Activated effector memory CD4-positive, alpha-beta T cell treated with Interleukin-2 at 50 U/mL for 16 hours (primary cell): ENCODE results near the gene COPS8.
A peak's percentile ranks its signal among the peaks of the same experiment; 100 is the strongest.

Experiments
- DNase-seq: peaks from one replicate; pipeline ENCODE4 v3.0.0-alpha.2; 2020

COPS8 gene

DNA sequence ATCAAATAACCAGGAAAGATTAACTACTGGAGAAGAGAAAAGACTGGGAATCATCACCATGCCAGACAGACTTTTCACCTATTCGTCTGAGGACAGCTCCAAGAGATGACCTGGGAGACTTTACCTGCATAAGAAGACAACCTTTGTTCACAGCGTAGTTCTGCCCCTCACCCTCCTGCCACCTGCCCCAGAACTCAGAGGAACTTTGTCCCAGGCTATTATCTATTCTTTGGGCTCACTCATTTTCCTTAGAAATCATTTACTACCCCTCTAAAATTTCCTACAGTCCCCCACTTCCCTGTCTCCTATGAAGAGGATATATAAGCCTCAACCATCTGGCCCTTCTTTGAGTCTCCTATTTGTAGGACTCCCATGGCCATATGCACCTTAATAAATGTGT, 19.3 kb upstream of the COPS8 start:
- DNase-seq = no peak

GRCh38 chr2:237068005-237068576, 17.6 kb upstream of the COPS8 start:
- no peak for DNase-seq

DNA sequence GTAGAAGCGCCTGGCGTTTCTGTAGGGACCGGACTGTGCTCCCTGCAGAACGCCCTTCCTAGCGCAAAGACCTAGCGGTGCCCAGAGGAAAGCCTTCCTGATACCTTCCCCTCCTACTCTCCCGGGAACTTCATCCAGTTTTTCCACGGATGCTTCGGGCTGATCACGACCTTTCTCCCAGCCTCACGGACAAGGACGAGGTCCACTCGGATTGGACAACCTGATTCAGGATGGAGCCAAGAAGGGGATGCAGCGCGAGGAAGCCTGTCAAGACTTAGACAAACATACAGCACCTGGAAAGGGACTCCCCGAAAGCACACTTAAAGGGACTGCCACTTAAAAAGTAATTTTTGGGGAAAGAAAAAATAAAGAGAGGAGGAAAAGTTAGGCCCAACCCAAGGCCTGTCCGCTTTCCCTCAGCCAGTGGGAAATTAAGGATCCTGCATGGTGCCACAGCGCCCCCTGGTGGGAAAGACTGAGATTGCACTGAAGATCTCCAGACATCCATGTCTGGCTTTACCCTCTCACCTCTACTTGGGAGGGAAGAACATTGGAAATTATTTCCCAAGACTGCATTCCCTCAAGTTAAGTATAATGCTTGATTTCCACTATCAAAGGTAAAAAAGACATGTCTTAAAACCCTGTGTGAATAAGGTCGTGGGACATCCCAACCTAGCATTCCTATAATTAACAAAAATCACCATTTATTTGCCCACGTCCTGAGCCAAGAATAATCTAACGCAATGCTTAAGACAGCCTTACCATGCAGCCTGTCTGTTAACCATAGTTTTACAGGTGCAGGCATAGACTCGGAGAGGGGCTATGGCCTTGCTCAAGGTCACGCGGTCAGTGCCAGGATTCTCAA, 13.4 kb upstream of the COPS8 start:
- DNase-seq = peak; percentile 50

DNA sequence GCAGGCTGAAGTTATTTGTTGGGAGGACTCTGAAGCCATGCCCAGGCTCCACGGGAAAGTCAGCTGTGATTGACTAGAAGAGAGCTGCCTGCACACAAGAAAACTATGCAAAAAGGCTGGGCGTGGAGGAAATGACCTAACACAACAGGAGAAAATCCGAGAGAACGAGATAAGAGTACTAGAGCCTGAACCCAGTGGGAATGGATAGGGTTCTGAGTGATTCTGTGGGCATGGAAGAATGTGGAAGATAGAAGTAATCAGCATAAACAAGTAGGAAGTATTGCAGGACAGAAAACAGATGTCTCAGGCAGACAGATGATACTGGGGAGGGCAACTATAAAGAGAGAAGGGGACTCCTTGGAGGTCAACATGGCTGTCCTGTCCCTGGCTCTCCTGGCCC, 12.1 kb upstream of the COPS8 start:
- no peak for DNase-seq

DNA sequence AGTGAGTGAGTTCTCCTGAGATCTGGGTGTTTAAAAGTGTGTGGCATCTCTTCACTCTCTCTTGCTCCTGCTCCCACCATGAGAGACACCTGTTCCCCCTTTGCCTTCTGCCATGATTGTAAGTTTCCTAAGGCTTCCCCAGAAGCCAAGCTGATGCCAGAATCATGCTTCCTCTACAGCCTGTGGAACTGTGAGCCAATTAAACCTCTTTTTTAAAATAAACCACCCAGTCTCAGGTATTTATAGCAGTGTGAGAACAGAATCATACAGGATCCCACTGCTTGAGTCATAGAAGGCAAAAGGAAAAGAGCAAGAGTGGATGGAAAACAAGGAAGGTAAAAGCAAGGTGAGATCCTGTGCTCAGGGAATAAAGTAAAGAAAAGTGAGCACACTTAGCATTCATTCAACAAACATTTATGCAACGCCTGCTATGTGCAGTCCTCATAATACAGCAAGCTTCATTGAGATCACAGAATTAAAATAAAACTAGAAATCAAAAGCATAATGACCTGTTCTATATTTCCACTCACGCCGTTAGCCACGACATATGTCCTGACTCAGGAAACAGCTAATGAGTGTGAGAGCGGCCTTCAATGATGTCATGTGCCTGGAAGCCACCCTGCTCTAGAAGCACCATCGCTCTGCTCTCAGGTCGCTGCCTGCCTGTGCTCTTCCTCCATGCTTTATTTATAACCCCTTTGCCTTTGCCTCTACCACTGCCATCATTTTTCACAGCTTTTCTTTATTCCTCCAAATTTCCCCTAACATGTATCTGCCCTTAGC, 11.3 kb upstream of the COPS8 start:
- no peak for DNase-seq

- no peak for DNase-seq
Measured at GRCh38 chr2:237075749-237076599, 9.7 kb upstream of the COPS8 start.

- DNase-seq = no peak
Measured at GRCh38 chr2:237081596-237081995, 4.1 kb upstream of the COPS8 start.

DNA sequence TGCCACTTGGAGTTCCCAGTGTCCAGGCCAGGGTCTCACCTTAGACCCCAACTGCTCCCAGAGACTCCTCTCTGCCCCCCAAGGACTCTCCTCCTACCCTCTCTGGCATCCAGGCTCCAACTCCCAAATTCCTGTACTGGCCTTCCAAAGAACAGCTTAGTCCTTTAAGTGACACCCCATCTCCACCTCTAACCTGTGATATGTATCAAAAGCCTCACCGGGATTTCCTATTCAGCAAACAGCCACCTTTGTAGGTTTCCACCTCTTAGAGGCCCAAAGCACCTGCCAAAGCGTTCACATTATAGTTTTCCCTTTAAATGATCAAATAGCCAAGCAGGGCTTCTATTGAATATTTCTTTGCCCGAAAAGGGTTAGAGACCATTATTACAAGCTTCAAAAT, 2.7 kb upstream of the COPS8 start:
- no peak for DNase-seq

GRCh38 chr2:237084444-237084843, 1.2 kb upstream of the COPS8 start:
- no peak for DNase-seq

- DNase-seq = no peak
Measured at GRCh38 chr2:237090906-237091305, 5.2 kb downstream of the COPS8 start.

DNA sequence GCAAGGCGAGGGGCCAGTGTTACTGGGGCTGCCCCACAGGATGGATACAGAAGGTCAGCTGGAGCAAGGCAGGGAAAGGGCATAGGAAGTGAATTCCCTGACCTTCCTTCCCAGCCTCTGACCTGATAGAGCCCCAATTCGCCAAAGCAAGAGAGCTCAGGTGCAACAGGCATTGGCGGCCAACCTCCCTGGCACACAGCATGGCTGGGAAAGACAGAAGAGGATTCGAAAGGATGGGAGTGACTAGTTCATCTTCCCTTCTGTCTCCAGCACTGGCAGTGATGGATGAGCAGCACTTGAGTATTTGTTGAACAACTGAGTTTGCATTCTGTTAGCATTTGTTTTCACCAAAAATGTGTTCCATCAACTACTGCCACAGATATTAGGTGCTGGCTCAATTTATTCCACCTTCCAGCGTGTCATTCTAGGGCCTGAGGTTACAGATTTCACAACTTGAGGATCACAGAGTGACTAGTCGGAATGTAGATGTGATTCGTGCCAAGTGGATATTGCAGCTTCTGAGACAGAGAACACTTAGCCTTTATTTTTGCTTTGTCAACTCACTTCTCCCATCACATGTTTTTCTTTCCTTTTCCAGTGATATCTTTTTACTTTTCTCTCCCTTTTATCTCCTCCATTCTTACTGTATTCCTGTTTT, 6.2 kb downstream of the COPS8 start:
- DNase-seq = no peak

GRCh38 chr2:237092506-237092905, 6.8 kb downstream of the COPS8 start:
- DNase-seq = no peak

- DNase-seq = no peak
Measured at GRCh38 chr2:237092920-237093781, 7.5 kb downstream of the COPS8 start.

GRCh38 chr2:237096201-237096600, 10.5 kb downstream of the COPS8 start:
- no peak for DNase-seq

- DNase-seq = no peak
Measured at GRCh38 chr2:237096911-237097310, 11.2 kb downstream of the COPS8 start.

GRCh38 chr2:237097326-237097910, 11.7 kb downstream of the COPS8 start:
- no peak for DNase-seq

DNA sequence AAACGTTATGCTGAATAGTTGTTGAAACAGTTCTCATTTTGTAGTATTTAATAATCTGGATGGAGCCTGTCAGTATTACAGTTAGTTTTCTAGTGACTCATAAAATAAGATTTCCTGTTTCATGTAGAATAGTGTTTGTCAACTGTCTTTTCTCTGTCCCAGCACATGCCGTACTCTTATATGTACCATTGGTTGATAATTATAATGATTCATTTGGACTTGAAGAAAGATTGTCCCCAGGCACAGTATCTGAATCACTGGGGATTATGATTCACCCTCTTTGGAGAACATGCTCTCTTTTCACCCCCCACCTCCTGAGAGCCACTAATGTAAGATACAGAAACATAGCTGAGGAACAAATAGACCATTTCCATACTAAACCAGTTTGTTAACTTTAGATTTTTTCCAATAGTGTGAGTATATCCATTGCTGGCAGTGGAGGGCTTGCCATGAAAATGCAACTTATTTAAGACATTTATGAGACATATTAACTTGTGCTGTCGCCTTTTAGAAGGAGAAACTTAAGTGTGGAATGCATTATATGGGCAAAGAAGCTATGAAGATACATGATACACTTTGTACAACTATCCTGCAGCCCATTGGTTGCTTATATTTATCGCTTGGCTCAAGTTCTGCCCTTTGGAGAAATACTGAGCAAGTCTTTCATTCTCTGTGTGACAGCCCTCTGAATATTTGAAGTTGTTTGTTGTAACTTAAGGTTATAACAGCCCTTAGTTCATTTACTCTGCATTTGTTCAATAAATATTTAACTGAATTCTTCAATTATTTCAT, 12.4 kb downstream of the COPS8 start:
- no peak for DNase-seq

- no peak for DNase-seq
Measured at GRCh38 chr2:237099804-237100203, 14.1 kb downstream of the COPS8 start.

GRCh38 chr2:237101118-237101979, 15.7 kb downstream of the COPS8 start:
- no peak for DNase-seq
